OCI-LY7 (cell line): Measurements from ENCODE around the gene DCHS1.

ENCODE experiments used
- EZH2phosphoT487 ChIP-seq: fragments of 200-600 bp; sonication (generic); IDR thresholded peaks from 2 replicates; pipeline ENCODE4 v1.6.1; 2018; ENCODE audit warnings: low read depth, borderline replicate concordance, mild to moderate bottlenecking, mixed run types, antibody characterized with exemption, low read length, moderate library complexity, mixed read lengths
- TF ChIP-seq, protein P1 (sequence below): fragments of 200-600 bp; sonication (generic); conservative IDR thresholded peaks from 2 replicates; pipeline ENCODE4 v1.5.1; 2014; ENCODE audit warnings: mild to moderate bottlenecking, antibody characterized with exemption, low read length, moderate library complexity, mixed read lengths

DNA sequence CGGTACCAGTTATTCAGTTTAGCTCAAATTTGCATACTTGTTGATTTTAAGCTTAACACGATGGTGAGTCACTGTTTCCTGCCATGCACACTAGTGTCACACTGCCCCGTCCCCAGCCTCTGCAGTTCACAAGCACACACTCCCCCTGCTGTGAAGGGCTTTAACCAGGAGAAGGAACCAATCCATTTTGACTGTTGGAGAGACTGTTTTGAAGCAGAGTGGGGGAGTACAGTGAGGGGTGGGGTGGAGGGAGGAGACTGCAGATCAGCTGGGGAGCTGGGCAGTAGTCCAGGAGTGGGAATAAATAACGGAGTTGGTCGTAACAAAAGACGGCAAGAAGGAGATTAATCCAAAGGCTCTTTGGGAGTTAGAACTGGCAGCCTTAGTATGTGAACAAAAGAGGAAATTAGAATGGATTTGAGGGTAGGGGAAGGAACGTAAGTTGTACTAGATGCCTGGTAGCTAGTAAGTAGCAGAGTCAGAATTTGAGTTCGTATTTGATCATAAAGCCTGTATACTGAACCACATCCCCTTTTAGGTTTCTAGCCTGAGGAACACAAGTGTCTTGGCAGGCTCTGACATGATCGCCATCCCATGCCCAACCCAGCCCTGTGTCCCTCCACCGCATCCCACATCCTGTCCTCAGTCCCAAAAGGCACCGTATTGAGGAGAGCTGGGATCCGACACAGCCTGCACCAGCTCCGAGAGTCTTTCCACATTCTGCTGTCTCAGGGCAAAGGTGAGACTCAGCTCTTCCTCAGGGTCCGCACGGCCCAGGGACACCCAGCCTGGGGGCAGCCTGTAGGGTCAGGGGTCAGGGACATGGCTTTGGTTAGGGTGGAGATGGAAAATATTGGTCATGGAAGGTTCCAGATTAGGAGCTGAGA, 37.2 kb downstream of the DCHS1 start:
- TF ChIP-seq, protein P1, sequence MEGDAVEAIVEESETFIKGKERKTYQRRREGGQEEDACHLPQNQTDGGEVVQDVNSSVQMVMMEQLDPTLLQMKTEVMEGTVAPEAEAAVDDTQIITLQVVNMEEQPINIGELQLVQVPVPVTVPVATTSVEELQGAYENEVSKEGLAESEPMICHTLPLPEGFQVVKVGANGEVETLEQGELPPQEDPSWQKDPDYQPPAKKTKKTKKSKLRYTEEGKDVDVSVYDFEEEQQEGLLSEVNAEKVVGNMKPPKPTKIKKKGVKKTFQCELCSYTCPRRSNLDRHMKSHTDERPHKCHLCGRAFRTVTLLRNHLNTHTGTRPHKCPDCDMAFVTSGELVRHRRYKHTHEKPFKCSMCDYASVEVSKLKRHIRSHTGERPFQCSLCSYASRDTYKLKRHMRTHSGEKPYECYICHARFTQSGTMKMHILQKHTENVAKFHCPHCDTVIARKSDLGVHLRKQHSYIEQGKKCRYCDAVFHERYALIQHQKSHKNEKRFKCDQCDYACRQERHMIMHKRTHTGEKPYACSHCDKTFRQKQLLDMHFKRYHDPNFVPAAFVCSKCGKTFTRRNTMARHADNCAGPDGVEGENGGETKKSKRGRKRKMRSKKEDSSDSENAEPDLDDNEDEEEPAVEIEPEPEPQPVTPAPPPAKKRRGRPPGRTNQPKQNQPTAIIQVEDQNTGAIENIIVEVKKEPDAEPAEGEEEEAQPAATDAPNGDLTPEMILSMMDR: no peak
- no peak for TF ChIP-seq EZH2phosphoT487
